Measurements from ENCODE around the gene YOD1.

YOD1 gene

GRCh38 chr1:207051191-207051943 lies at the start of gene YOD1:
YOD1 (minus strand) TSS chr1:207051208; CDS start chr1:207051030, 178 bp downstream.
- peak; percentile 83 for DNase-seq (ENCODE audit: low read depth)

GRCh38 chr1:207097871-207098324 lies 46.9 kb upstream of the YOD1 start:
- no peak for DNase-seq (ENCODE audit: low read depth)

GRCh38 chr1:207093944-207094343 lies 42.9 kb upstream of the YOD1 start:
- no peak for DNase-seq (ENCODE audit: low read depth)

- no peak for DNase-seq (ENCODE audit: low read depth)
Observed at GRCh38 chr1:207091200-207091908, 40.3 kb upstream of the YOD1 start.

- DNase-seq (ENCODE audit: low read depth): no peak
Observed at GRCh38 chr1:207089627-207090355, 38.8 kb upstream of the YOD1 start.

GRCh38 chr1:207088701-207089626 lies 38.0 kb upstream of the YOD1 start, which contains the start of gene C4BPB:
C4BPB (plus strand) TSS chr1:207088860; CDS start chr1:207089532, 672 bp downstream.
- no peak for DNase-seq (ENCODE audit: low read depth)

GRCh38 chr1:207088161-207088560 lies 37.2 kb upstream of the YOD1 start:
- no peak for DNase-seq (ENCODE audit: low read depth)

GRCh38 chr1:207085887-207086286 lies 34.9 kb upstream of the YOD1 start:
- no peak for DNase-seq (ENCODE audit: low read depth)

- peak; percentile 68 for DNase-seq (ENCODE audit: low read depth)
Observed at GRCh38 chr1:207084701-207085180, 33.7 kb upstream of the YOD1 start.

GRCh38 chr1:207084232-207084631 lies 33.2 kb upstream of the YOD1 start:
- DNase-seq (ENCODE audit: low read depth): no peak

- no peak for DNase-seq (ENCODE audit: low read depth)
Observed at GRCh38 chr1:207081806-207082205, 30.8 kb upstream of the YOD1 start.

- DNase-seq (ENCODE audit: low read depth): no peak
Observed at GRCh38 chr1:207081088-207081487, 30.1 kb upstream of the YOD1 start.

- DNase-seq (ENCODE audit: low read depth): no peak
Observed at GRCh38 chr1:207079706-207080241, 28.8 kb upstream of the YOD1 start.

- no peak for DNase-seq (ENCODE audit: low read depth)
Observed at GRCh38 chr1:207078578-207079132, 27.6 kb upstream of the YOD1 start.

- peak; percentile 65 for DNase-seq (ENCODE audit: low read depth)
Observed at GRCh38 chr1:207077470-207078377, 26.7 kb upstream of the YOD1 start.

GRCh38 chr1:207077012-207077411 lies 26.0 kb upstream of the YOD1 start:
- no peak for DNase-seq (ENCODE audit: low read depth)

GRCh38 chr1:207076181-207076955 lies 25.4 kb upstream of the YOD1 start:
- no peak for DNase-seq (ENCODE audit: low read depth)

- peak; percentile 68 for DNase-seq (ENCODE audit: low read depth)
Observed at GRCh38 chr1:207073906-207074820, 23.2 kb upstream of the YOD1 start.
